ENCODE results near the gene ACOT8.
A peak's percentile ranks its signal among the peaks of the same experiment; 100 is the strongest.

DNA sequence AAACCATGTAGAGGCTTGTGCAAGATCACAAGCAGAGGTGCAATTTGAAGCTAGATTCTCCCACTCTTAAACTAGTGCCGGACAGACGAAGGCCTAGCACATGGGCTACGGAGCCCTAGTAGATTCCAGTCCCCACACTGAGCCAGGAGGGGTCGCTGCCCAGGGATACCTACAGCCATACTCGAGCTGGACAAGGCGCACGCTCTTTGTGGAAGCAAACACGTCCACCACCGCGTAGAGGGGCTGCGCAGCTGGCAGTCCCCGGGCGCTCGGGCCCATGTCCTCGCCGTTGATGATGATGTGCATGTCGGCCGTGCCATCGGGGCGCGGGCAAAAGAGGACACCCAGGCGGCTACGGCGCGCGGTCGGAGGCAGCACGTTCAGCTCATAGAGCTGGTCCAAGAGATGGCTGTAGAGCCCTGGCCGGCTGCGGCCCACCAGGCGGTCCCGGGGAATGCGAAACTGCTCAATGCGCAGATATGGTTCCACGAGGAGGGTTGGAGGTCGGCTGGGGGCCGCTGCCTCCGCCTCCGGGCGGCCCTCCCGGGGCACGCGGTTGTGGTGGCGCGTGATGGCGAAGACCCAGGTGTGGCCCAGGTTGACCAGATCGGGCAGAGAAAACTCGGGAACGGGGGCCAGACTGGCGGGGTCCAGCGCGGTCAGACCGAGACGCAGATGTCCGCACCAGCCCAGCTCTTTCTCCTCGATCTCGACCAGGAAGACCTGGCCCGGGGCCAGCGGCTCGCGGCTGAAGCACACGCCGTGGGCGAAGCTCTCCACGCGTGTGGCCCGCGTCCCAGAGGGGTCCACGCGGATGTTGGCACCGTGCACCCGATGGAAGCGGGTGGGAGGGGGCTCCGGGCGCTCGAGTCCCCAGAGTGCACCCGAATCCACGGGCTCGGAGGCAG lies 33.1 kb upstream of the ACOT8 start:
- TF ChIP-seq, protein P1, sequence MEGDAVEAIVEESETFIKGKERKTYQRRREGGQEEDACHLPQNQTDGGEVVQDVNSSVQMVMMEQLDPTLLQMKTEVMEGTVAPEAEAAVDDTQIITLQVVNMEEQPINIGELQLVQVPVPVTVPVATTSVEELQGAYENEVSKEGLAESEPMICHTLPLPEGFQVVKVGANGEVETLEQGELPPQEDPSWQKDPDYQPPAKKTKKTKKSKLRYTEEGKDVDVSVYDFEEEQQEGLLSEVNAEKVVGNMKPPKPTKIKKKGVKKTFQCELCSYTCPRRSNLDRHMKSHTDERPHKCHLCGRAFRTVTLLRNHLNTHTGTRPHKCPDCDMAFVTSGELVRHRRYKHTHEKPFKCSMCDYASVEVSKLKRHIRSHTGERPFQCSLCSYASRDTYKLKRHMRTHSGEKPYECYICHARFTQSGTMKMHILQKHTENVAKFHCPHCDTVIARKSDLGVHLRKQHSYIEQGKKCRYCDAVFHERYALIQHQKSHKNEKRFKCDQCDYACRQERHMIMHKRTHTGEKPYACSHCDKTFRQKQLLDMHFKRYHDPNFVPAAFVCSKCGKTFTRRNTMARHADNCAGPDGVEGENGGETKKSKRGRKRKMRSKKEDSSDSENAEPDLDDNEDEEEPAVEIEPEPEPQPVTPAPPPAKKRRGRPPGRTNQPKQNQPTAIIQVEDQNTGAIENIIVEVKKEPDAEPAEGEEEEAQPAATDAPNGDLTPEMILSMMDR (IDR thresholded peaks at IDR 0.05 in 4 of 5, conservative IDR thresholded peaks at IDR 0.05 in 1 of 5): peak; percentile 34 to 72 (median 56)
- TF ChIP-seq POLR2A (IDR thresholded peaks at IDR 0.05): peak in 1 of 2 donors; percentile 19
